ENCODE results near the gene MMP20. TPM values are rescaled to one million over a fixed set of nuclear protein-coding genes. Genes with fewer than 3 reads are reported as not detected.

Gene MMP20
- polyA plus RNA-seq, 2 donors: not detected

GRCh38 chr11:102589047-102589459 lies 36.1 kb downstream of the MMP20 start:
- Histone ChIP-seq H3K9me3 (ENCODE audit: control insufficient read depth in 2 of 2, insufficient read depth in 1 of 2, low read depth in 1 of 2, low read length in 1 of 2) (no peaks in the 10 kb centered on the region), H3K36me3 (ENCODE audit: control insufficient read depth in 2 of 2, insufficient read depth in 2 of 2, low read length in 1 of 2) (no peaks in the 10 kb centered on the region), H3K4me1 (ENCODE audit: control insufficient read depth in 2 of 2, insufficient read depth in 2 of 2, low read length in 1 of 2) (no peaks in the 10 kb centered on the region), H3K4me3 (ENCODE audit: low read depth in 1 of 2, low read length in 2 of 2) (no peak overlapping the region), H3K27ac (ENCODE audit: low read depth in 2 of 2, low read length in 1 of 2) (no peak overlapping the region), H3K27me3 (ENCODE audit: control insufficient read depth in 1 of 2, insufficient read depth in 2 of 2, low read length in 2 of 2) (no peaks in the 10 kb centered on the region)
- WGBS, 2 donors: 76 to 79% methylated on average over 2 of the region's 2 CpGs

DNA sequence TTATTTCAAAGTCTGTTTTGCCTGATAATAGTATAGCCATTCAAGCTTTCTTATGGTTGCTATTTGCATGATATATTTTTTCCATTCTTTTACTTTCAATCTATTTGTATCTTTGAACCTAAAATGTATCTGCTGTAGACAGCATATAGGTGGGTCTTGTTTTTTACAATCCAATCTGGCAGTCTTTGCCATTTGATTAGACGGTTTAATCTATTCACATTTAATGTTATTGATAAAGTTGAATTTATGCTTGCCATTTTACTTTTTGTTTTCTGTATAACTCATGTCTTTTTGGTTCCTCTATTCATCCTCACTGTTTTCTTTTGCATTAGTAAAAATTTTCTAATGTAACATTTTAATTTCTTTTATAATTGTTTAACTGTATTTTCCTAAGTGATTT lies 37.4 kb downstream of the MMP20 start:
- Histone ChIP-seq H3K4me1 (ENCODE audit: control insufficient read depth in 2 of 2, insufficient read depth in 2 of 2, low read length in 1 of 2) (no peaks in the 10 kb centered on the region), H3K9me3 (ENCODE audit: control insufficient read depth in 2 of 2, insufficient read depth in 1 of 2, low read depth in 1 of 2, low read length in 1 of 2) (no peaks in the 10 kb centered on the region), H3K27ac (ENCODE audit: low read depth in 2 of 2, low read length in 1 of 2) (no peak overlapping the region), H3K27me3 (ENCODE audit: control insufficient read depth in 1 of 2, insufficient read depth in 2 of 2, low read length in 2 of 2) (no peaks in the 10 kb centered on the region), H3K4me3 (ENCODE audit: low read depth in 1 of 2, low read length in 2 of 2) (no peak overlapping the region), H3K36me3 (ENCODE audit: control insufficient read depth in 2 of 2, insufficient read depth in 2 of 2, low read length in 1 of 2) (no peaks in the 10 kb centered on the region)
- 88 to 90% methylated on average over 1 of the region's 1 CpG for WGBS, 2 donors

- WGBS, 2 donors: 92 to 94% methylated on average over 2 of the region's 2 CpGs
Measured at GRCh38 chr11:102583141-102583873, 41.8 kb downstream of the MMP20 start.

GRCh38 chr11:102582140-102582539 lies 43.0 kb downstream of the MMP20 start:
- Histone ChIP-seq H3K27me3 (ENCODE audit: control insufficient read depth in 1 of 2, insufficient read depth in 2 of 2, low read length in 2 of 2) (no peaks in the 10 kb centered on the region), H3K36me3 (ENCODE audit: control insufficient read depth in 2 of 2, insufficient read depth in 2 of 2, low read length in 1 of 2) (no peaks in the 10 kb centered on the region), H3K4me3 (ENCODE audit: low read depth in 1 of 2, low read length in 2 of 2) (no peak overlapping the region), H3K9me3 (ENCODE audit: control insufficient read depth in 2 of 2, insufficient read depth in 1 of 2, low read depth in 1 of 2, low read length in 1 of 2) (no peaks in the 10 kb centered on the region), H3K27ac (ENCODE audit: low read depth in 2 of 2, low read length in 1 of 2) (no peak overlapping the region), H3K4me1 (ENCODE audit: control insufficient read depth in 2 of 2, insufficient read depth in 2 of 2, low read length in 1 of 2) (no peaks in the 10 kb centered on the region)
- WGBS, 2 donors: 79 to 92% methylated on average over 1 of the region's 1 CpG

More at GRCh38 chr11:102583141-102583873, 41.8 kb downstream of the MMP20 start:
- no peaks in the 10 kb centered on the region for H3K27me3 ChIP-seq (ENCODE audit: control insufficient read depth in 1 of 2, insufficient read depth in 2 of 2, low read length in 2 of 2)
- H3K27ac ChIP-seq (ENCODE audit: low read depth in 2 of 2, low read length in 1 of 2): no peak overlapping the region
- no peaks in the 10 kb centered on the region for H3K4me1 ChIP-seq (ENCODE audit: control insufficient read depth in 2 of 2, insufficient read depth in 2 of 2, low read length in 1 of 2)
- no peak overlapping the region for H3K4me3 ChIP-seq (ENCODE audit: low read depth in 1 of 2, low read length in 2 of 2)
- no peaks in the 10 kb centered on the region for H3K36me3 ChIP-seq (ENCODE audit: control insufficient read depth in 2 of 2, insufficient read depth in 2 of 2, low read length in 1 of 2)
- no peaks in the 10 kb centered on the region for H3K9me3 ChIP-seq (ENCODE audit: control insufficient read depth in 2 of 2, insufficient read depth in 1 of 2, low read depth in 1 of 2, low read length in 1 of 2)

- H3K4me3 ChIP-seq (ENCODE audit: low read depth in 1 of 2, low read length in 2 of 2): no peak overlapping the region
- H3K36me3 ChIP-seq (ENCODE audit: control insufficient read depth in 2 of 2, insufficient read depth in 2 of 2, low read length in 1 of 2): no peaks in the 10 kb centered on the region
- 80 to 89% methylated on average over 4 of the region's 4 CpGs for WGBS, 2 donors
- H3K4me1 ChIP-seq (ENCODE audit: control insufficient read depth in 2 of 2, insufficient read depth in 2 of 2, low read length in 1 of 2): no peaks in the 10 kb centered on the region
- H3K27me3 ChIP-seq (ENCODE audit: control insufficient read depth in 1 of 2, insufficient read depth in 2 of 2, low read length in 2 of 2): no peaks in the 10 kb centered on the region
- H3K9me3 ChIP-seq (ENCODE audit: control insufficient read depth in 2 of 2, insufficient read depth in 1 of 2, low read depth in 1 of 2, low read length in 1 of 2): no peaks in the 10 kb centered on the region
- H3K27ac ChIP-seq (ENCODE audit: low read depth in 2 of 2, low read length in 1 of 2): no peak overlapping the region
Measured at GRCh38 chr11:102581066-102581465, 44.1 kb downstream of the MMP20 start.

GRCh38 chr11:102580185-102580951 lies 44.8 kb downstream of the MMP20 start:
- Histone ChIP-seq H3K27ac (ENCODE audit: low read depth in 2 of 2, low read length in 1 of 2) (no peak overlapping the region), H3K27me3 (ENCODE audit: control insufficient read depth in 1 of 2, insufficient read depth in 2 of 2, low read length in 2 of 2) (no peaks in the 10 kb centered on the region), H3K4me1 (ENCODE audit: control insufficient read depth in 2 of 2, insufficient read depth in 2 of 2, low read length in 1 of 2) (no peaks in the 10 kb centered on the region), H3K9me3 (ENCODE audit: control insufficient read depth in 2 of 2, insufficient read depth in 1 of 2, low read depth in 1 of 2, low read length in 1 of 2) (no peaks in the 10 kb centered on the region), H3K36me3 (ENCODE audit: control insufficient read depth in 2 of 2, insufficient read depth in 2 of 2, low read length in 1 of 2) (no peaks in the 10 kb centered on the region), H3K4me3 (ENCODE audit: low read depth in 1 of 2, low read length in 2 of 2) (no peak overlapping the region)
- WGBS, 2 donors: 71 to 73% methylated on average over 3 of the region's 3 CpGs

- 71 to 85% methylated on average over 2 of the region's 2 CpGs for WGBS, 2 donors
- H3K27me3 ChIP-seq (ENCODE audit: control insufficient read depth in 1 of 2, insufficient read depth in 2 of 2, low read length in 2 of 2): no peaks in the 10 kb centered on the region
- no peaks in the 10 kb centered on the region for H3K36me3 ChIP-seq (ENCODE audit: control insufficient read depth in 2 of 2, insufficient read depth in 2 of 2, low read length in 1 of 2)
- no peak overlapping the region for H3K4me3 ChIP-seq (ENCODE audit: low read depth in 1 of 2, low read length in 2 of 2)
- no peak overlapping the region for H3K27ac ChIP-seq (ENCODE audit: low read depth in 2 of 2, low read length in 1 of 2)
- no peaks in the 10 kb centered on the region for H3K9me3 ChIP-seq (ENCODE audit: control insufficient read depth in 2 of 2, insufficient read depth in 1 of 2, low read depth in 1 of 2, low read length in 1 of 2)
- H3K4me1 ChIP-seq (ENCODE audit: control insufficient read depth in 2 of 2, insufficient read depth in 2 of 2, low read length in 1 of 2): no peaks in the 10 kb centered on the region
Measured at GRCh38 chr11:102577723-102578122, 47.4 kb downstream of the MMP20 start.

DNA sequence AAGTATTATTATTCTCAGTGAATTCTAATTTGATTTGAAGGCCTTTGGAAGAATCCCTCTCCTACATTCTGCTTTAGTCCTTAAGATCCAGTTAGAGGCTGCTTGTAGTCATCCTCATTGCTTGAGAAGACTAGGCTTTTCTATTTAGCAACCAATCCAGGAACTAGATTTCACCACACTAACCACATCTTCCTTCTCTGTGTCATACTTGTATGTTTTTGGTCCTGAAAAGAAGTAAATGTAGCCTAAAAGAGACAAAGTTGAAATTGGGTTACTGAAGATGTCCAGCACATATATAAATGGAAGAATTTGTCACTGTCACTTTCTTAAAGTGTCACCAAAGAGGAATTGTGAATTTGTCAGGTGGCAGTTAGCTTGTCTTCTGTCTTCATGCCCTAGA lies 48.0 kb downstream of the MMP20 start:
- Histone ChIP-seq H3K4me1 (ENCODE audit: control insufficient read depth in 2 of 2, insufficient read depth in 2 of 2, low read length in 1 of 2) (no peaks in the 10 kb centered on the region), H3K27ac (ENCODE audit: low read depth in 2 of 2, low read length in 1 of 2) (no peak overlapping the region), H3K4me3 (ENCODE audit: low read depth in 1 of 2, low read length in 2 of 2) (no peak overlapping the region), H3K27me3 (ENCODE audit: control insufficient read depth in 1 of 2, insufficient read depth in 2 of 2, low read length in 2 of 2) (no peaks in the 10 kb centered on the region), H3K9me3 (ENCODE audit: control insufficient read depth in 2 of 2, insufficient read depth in 1 of 2, low read depth in 1 of 2, low read length in 1 of 2) (no peaks in the 10 kb centered on the region), H3K36me3 (ENCODE audit: control insufficient read depth in 2 of 2, insufficient read depth in 2 of 2, low read length in 1 of 2) (no peaks in the 10 kb centered on the region)

- Histone ChIP-seq H3K9me3 (ENCODE audit: control insufficient read depth in 2 of 2, insufficient read depth in 1 of 2, low read depth in 1 of 2, low read length in 1 of 2) (no peaks in the 10 kb centered on the region), H3K27me3 (ENCODE audit: control insufficient read depth in 1 of 2, insufficient read depth in 2 of 2, low read length in 2 of 2) (no peaks in the 10 kb centered on the region), H3K4me1 (ENCODE audit: control insufficient read depth in 2 of 2, insufficient read depth in 2 of 2, low read length in 1 of 2) (no peaks in the 10 kb centered on the region), H3K27ac (ENCODE audit: low read depth in 2 of 2, low read length in 1 of 2) (no peak overlapping the region), H3K36me3 (ENCODE audit: control insufficient read depth in 2 of 2, insufficient read depth in 2 of 2, low read length in 1 of 2) (no peaks in the 10 kb centered on the region), H3K4me3 (ENCODE audit: low read depth in 1 of 2, low read length in 2 of 2) (no peak overlapping the region)
- 75 to 76% methylated on average over 3 of the region's 3 CpGs for WGBS, 2 donors
Measured at GRCh38 chr11:102576350-102576749, 48.8 kb downstream of the MMP20 start.

GRCh38 chr11:102575012-102575411 lies 50.1 kb downstream of the MMP20 start:
- Histone ChIP-seq H3K36me3 (ENCODE audit: control insufficient read depth in 2 of 2, insufficient read depth in 2 of 2, low read length in 1 of 2) (no peaks in the 10 kb centered on the region), H3K4me1 (ENCODE audit: control insufficient read depth in 2 of 2, insufficient read depth in 2 of 2, low read length in 1 of 2) (no peaks in the 10 kb centered on the region), H3K9me3 (ENCODE audit: control insufficient read depth in 2 of 2, insufficient read depth in 1 of 2, low read depth in 1 of 2, low read length in 1 of 2) (no peaks in the 10 kb centered on the region), H3K27ac (ENCODE audit: low read depth in 2 of 2, low read length in 1 of 2) (no peak overlapping the region), H3K27me3 (ENCODE audit: control insufficient read depth in 1 of 2, insufficient read depth in 2 of 2, low read length in 2 of 2) (no peaks in the 10 kb centered on the region), H3K4me3 (ENCODE audit: low read depth in 1 of 2, low read length in 2 of 2) (no peak overlapping the region)
- WGBS, 2 donors: 90 to 91% methylated on average over 2 of the region's 2 CpGs

Measured in esophagus (tissue), 2 donors.